Eye (tissue), 1 donor: ENCODE measurements around the gene AIF1.

Experiments used
- DNase-seq: peaks from one replicate; pipeline ENCODE4 v3.0.0-alpha.2; 2015

Gene AIF1

DNA sequence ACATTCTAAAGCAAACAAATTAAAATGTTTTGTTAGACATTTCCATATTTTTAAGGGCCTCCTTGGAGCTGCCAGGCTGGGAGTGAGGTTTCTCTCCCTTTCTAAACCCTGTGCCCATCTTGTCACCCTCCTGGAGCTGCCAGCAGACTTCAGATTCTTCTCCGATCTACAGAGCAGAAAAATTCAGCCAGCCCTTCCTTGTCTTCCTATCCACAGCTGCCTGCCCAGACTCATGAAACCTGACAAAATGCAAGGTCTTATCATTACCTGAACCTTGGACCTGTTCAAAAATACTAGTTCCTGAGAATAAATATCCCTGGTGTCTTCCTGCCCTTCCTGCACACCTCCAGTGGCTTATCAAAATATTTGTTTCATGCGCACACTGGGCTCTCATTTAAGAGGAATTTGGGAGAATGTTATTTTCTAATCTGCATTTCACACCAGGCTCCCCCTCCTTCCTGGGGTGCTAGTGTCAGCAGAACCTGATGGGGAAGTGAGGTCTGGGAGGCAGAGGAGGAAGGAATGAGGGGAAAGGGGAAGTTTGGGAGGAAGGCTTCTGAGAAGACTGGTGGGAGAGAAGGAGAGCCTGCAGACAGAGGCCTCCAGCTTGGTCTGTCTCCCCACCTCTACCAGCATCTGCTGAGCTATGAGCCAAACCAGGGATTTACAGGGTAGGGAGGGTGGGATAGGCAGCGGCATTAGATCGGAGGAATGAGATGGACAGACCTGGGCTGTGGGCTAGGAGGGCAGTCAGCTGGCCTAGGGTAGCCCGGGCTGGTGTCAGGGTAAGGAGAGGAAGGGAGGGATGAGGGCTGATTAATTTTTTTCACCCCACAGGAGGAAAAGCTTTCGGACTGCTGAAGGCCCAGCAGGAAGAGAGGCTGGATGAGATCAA lies at the start of gene AIF1:
Gene AIF1, plus strand, starts transcription at position 551 of the 895 bp plus-strand sequence. Its CDS starts 96 bp downstream, at position 647.
- DNase-seq = no peak

GRCh38 chr6:31567531-31568370 lies 47.3 kb upstream of the AIF1 start:
- no peak for DNase-seq

GRCh38 chr6:31568537-31568961 lies 46.5 kb upstream of the AIF1 start:
- DNase-seq = no peak

DNA sequence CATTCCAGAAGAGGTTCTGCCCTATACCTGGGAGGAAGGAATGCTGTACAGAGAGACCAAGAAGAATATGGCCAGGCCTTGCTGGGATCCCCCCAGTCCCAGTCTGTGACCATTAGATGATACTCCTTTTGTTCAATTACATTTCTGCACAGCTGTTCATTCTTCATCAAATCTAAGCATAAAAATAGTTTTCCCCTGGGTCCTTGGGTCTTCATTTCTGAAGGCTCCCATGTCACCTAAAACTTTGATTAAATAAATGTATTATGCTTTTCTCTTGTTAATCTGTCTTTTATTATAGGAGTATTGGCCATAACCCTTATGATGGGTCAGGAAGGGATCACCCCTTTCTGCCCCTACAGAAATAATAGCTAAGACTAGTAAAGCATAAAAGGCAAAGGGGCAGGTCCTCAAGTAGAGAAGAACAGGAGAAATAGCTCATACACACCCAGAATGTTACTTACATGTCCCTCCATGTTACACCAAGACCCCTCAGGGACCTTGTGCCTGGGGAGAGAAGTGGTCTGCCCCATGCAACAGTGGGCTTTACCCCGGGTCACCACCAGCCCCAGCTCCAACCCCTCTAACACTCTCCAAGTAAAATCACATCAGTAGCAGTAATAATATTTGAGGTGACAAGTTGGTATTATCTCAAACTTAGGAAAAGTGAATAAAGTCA lies 45.0 kb upstream of the AIF1 start:
- no peak for DNase-seq

- DNase-seq = no peak
Observed at GRCh38 chr6:31572041-31572911, 42.8 kb upstream of the AIF1 start, which contains the start of gene LTA. Gene LTA (plus strand): TSS chr6:31572289. CDS start chr6:31572743, 454 bp downstream.

DNA sequence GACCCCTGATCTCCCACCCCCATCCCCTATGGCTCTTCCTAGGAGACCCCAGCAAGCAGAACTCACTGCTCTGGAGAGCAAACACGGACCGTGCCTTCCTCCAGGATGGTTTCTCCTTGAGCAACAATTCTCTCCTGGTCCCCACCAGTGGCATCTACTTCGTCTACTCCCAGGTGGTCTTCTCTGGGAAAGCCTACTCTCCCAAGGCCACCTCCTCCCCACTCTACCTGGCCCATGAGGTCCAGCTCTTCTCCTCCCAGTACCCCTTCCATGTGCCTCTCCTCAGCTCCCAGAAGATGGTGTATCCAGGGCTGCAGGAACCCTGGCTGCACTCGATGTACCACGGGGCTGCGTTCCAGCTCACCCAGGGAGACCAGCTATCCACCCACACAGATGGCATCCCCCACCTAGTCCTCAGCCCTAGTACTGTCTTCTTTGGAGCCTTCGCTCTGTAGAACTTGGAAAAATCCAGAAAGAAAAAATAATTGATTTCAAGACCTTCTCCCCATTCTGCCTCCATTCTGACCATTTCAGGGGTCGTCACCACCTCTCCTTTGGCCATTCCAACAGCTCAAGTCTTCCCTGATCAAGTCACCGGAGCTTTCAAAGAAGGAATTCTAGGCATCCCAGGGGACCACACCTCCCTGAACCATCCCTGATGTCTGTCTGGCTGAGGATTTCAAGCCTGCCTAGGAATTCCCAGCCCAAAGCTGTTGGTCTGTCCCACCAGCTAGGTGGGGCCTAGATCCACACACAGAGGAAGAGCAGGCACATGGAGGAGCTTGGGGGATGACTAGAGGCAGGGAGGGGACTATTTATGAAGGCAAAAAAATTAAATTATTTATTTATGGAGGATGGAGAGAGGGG lies 41.6 kb upstream of the AIF1 start:
- no peak for DNase-seq

DNA sequence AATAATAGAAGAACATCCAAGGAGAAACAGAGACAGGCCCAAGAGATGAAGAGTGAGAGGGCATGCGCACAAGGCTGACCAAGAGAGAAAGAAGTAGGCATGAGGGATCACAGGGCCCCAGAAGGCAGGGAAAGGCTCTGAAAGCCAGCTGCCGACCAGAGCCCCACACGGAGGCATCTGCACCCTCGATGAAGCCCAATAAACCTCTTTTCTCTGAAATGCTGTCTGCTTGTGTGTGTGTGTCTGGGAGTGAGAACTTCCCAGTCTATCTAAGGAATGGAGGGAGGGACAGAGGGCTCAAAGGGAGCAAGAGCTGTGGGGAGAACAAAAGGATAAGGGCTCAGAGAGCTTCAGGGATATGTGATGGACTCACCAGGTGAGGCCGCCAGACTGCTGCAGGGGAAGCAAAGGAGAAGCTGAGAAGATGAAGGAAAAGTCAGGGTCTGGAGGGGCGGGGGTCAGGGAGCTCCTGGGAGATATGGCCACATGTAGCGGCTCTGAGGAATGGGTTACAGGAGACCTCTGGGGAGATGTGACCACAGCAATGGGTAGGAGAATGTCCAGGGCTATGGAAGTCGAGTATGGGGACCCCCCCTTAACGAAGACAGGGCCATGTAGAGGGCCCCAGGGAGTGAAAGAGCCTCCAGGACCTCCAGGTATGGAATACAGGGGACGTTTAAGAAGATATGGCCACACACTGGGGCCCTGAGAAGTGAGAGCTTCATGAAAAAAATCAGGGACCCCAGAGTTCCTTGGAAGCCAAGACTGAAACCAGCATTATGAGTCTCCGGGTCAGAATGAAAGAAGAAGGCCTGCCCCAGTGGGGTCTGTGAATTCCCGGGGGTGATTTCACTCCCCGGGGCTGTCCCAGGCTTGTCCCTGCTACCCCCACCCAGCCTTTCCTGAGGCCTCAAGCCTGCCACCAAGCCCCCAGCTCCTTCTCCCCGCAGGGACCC lies 40.6 kb upstream of the AIF1 start:
- no peak for DNase-seq

DNA sequence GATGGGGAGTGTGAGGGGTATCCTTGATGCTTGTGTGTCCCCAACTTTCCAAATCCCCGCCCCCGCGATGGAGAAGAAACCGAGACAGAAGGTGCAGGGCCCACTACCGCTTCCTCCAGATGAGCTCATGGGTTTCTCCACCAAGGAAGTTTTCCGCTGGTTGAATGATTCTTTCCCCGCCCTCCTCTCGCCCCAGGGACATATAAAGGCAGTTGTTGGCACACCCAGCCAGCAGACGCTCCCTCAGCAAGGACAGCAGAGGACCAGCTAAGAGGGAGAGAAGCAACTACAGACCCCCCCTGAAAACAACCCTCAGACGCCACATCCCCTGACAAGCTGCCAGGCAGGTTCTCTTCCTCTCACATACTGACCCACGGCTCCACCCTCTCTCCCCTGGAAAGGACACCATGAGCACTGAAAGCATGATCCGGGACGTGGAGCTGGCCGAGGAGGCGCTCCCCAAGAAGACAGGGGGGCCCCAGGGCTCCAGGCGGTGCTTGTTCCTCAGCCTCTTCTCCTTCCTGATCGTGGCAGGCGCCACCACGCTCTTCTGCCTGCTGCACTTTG lies 39.6 kb upstream of the AIF1 start, which contains the start of gene TNF:
Gene TNF, plus strand, starts transcription at position 231 of the 567 bp plus-strand sequence. Its CDS starts 177 bp downstream, at position 408.
- DNase-seq = no peak

- no peak for DNase-seq
Observed at GRCh38 chr6:31575952-31576685, 38.9 kb upstream of the AIF1 start.

DNA sequence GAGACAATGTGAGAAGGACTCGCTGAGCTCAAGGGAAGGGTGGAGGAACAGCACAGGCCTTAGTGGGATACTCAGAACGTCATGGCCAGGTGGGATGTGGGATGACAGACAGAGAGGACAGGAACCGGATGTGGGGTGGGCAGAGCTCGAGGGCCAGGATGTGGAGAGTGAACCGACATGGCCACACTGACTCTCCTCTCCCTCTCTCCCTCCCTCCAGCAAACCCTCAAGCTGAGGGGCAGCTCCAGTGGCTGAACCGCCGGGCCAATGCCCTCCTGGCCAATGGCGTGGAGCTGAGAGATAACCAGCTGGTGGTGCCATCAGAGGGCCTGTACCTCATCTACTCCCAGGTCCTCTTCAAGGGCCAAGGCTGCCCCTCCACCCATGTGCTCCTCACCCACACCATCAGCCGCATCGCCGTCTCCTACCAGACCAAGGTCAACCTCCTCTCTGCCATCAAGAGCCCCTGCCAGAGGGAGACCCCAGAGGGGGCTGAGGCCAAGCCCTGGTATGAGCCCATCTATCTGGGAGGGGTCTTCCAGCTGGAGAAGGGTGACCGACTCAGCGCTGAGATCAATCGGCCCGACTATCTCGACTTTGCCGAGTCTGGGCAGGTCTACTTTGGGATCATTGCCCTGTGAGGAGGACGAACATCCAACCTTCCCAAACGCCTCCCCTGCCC lies 38.0 kb upstream of the AIF1 start:
- DNase-seq = no peak

DNA sequence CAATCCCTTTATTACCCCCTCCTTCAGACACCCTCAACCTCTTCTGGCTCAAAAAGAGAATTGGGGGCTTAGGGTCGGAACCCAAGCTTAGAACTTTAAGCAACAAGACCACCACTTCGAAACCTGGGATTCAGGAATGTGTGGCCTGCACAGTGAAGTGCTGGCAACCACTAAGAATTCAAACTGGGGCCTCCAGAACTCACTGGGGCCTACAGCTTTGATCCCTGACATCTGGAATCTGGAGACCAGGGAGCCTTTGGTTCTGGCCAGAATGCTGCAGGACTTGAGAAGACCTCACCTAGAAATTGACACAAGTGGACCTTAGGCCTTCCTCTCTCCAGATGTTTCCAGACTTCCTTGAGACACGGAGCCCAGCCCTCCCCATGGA lies 37.5 kb upstream of the AIF1 start:
- DNase-seq = no peak

DNA sequence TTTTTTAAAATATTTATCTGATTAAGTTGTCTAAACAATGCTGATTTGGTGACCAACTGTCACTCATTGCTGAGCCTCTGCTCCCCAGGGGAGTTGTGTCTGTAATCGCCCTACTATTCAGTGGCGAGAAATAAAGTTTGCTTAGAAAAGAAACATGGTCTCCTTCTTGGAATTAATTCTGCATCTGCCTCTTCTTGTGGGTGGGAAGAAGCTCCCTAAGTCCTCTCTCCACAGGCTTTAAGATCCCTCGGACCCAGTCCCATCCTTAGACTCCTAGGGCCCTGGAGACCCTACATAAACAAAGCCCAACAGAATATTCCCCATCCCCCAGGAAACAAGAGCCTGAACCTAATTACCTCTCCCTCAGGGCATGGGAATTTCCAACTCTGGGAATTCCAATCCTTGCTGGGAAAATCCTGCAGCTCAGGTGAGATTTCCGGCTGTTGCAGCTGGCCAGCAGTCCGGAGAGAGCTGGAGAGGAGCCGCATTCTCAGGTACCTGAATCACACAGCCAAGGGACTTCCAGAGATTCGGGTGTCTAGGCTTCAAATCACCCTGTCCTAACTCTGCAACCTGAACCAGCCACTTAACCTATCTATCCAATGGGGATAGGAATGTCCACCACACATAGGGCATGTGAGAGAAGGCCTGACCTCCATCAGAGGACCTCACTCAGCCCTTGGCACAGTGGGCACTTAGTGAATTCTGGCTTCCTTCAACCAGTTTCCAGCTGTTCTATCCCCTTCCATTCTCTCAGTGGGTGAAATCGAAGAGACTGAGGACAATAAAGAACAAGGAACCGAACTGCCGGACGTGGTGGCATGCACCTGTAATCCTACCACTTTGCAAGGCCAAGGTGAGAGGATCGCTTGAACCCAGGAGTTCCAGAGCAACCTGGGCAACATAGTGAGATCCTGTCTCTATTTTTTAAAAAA lies 36.6 kb upstream of the AIF1 start:
- DNase-seq = no peak

DNA sequence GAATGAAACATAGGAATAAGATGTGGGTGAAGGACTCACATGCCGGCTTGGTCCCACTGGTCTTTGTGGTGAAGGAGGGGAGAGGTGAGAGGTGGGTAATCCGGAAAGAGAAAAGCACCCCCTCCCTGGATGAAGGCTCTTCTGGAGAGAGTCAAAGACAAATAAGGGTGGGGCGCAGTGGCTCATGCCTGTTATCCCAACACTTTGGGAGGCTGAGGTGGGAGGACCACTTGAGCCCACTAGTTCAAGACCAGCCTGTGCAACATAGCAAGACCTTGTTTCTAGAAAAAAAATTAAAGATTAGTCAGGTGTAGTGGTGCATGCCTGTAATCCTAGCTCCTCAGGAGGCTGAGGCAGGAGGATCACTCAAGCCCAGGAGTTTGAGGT lies 35.9 kb upstream of the AIF1 start:
- no peak for DNase-seq

- DNase-seq = no peak
Observed at GRCh38 chr6:31579546-31580437, 35.2 kb upstream of the AIF1 start.

DNA sequence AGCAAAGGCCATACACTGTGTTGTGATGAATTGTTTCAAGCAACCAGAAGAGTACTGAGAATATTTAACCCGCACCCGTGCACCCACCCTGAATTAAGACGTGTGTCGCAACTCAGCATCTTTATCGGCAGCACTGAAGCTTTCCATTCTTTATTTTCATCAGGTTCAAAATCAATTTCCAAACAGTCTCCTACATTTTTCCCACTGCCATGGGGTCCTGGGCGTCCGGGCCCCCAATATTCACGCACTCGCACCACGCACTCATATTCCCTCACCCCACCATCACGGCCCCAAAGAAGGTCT lies 34.6 kb upstream of the AIF1 start:
- DNase-seq = no peak
